Limb (tissue), 2 donors: Measurements from ENCODE around the gene GLRA2.
A peak's percentile ranks its signal among the peaks of the same experiment; 100 is the strongest.
"Not testable (repeated sequence)": the region's sequence is repeated elsewhere in the genome, so short reads cannot be mapped to it uniquely, and the experiment has no call there.

Source experiments
- DNase-seq, 2 donors: peaks; one replicate each; pipeline ENCODE4 v3.0.0-alpha.2; 2016; ENCODE audit errors: extremely low spot score in 2 of 2

The GLRA2 gene

GRCh38 chrX:14590693-14591424 lies 61.5 kb downstream of the GLRA2 start:
- DNase-seq: no peak

- no peak for DNase-seq
These were observed 62.6 kb downstream of the GLRA2 start for GRCh38 chrX:14591976-14592375.

- no peak for DNase-seq
These were observed 65.2 kb downstream of the GLRA2 start for GRCh38 chrX:14594521-14594920.

- DNase-seq: no peak
These were observed 69.0 kb downstream of the GLRA2 start for GRCh38 chrX:14598330-14598729.

- no peak for DNase-seq
These were observed 78.2 kb downstream of the GLRA2 start for GRCh38 chrX:14607446-14607985.

- not testable (repeated sequence) for DNase-seq
These were observed 83.1 kb downstream of the GLRA2 start for GRCh38 chrX:14612450-14612849.

GRCh38 chrX:14616301-14616700 lies 87.0 kb downstream of the GLRA2 start:
- no peak for DNase-seq

- peak in 1 of 2 donors; percentile 74 for DNase-seq
These were observed 87.5 kb downstream of the GLRA2 start for GRCh38 chrX:14616836-14617235.

- DNase-seq: peak; percentile 40 to 44
These were observed 89.0 kb downstream of the GLRA2 start for GRCh38 chrX:14618177-14618965.

GRCh38 chrX:14630733-14631132 lies 101.4 kb downstream of the GLRA2 start:
- DNase-seq: no peak

GRCh38 chrX:14641681-14642655 lies 112.6 kb downstream of the GLRA2 start:
- no peak for DNase-seq

- DNase-seq: no peak
These were observed 131.6 kb downstream of the GLRA2 start for GRCh38 chrX:14660970-14661369.

- DNase-seq: no peak
These were observed 141.5 kb downstream of the GLRA2 start for GRCh38 chrX:14670819-14671218.

- DNase-seq: no peak
These were observed 143.4 kb downstream of the GLRA2 start for GRCh38 chrX:14672611-14673172.

GRCh38 chrX:14673236-14673635 lies 143.9 kb downstream of the GLRA2 start:
- no peak for DNase-seq

GRCh38 chrX:14673764-14674163 lies 144.4 kb downstream of the GLRA2 start:
- DNase-seq: peak; percentile 5 to 32

GRCh38 chrX:14675500-14675899 lies 146.2 kb downstream of the GLRA2 start:
- DNase-seq: no peak

- DNase-seq: no peak
These were observed 147.1 kb downstream of the GLRA2 start for GRCh38 chrX:14676431-14676830.

GRCh38 chrX:14688331-14688730 lies 159.0 kb downstream of the GLRA2 start:
- DNase-seq: not testable (repeated sequence)

GRCh38 chrX:14690553-14690952 lies 161.2 kb downstream of the GLRA2 start:
- DNase-seq: no peak

GRCh38 chrX:14694611-14695010 lies 165.3 kb downstream of the GLRA2 start:
- no peak for DNase-seq
